Hematopoietic multipotent progenitor cell treated with erythropoietin and hydrocortisone succinate and interleukin-3 and kit ligand, for 8 days (in vitro differentiated cells): ENCODE data around the gene C1orf174.

ENCODE experiments used
- DNase-seq: peaks from one replicate; pipeline ENCODE4 v3.0.0-alpha.2; 2015

Gene C1orf174

GRCh38 chr1:3908886-3909517 lies 8.9 kb upstream of the C1orf174 start:
- DNase-seq = no peak

GRCh38 chr1:3907621-3908165 lies 7.6 kb upstream of the C1orf174 start:
- no peak for DNase-seq

DNA sequence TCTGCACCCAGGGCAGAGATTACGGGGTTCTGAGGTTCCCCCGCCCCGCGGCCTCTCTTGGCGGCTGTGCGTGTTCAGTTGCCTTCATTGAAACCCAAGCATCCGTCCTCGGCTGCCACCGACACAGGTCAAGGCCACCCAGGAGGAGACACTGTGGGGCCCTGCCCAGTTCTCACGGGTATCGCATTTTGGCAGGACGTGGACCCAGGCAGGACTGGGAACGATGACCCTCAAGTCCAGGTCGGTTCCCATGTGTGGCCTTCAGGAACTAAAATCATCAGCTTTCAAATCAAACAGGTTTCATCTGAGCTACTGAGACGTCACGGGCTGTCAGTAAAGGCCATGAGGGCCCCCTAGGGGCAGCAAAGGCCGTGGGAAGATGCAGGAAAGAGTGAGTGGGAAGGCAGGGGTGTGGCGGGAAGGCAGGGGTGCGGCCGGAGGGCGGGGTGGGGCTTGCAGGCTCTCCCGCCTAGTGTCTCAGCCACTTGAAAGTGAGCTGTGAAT lies 7.0 kb upstream of the C1orf174 start:
- DNase-seq = peak; percentile 77

GRCh38 chr1:3906672-3907020 lies 6.6 kb upstream of the C1orf174 start:
- DNase-seq = no peak

DNA sequence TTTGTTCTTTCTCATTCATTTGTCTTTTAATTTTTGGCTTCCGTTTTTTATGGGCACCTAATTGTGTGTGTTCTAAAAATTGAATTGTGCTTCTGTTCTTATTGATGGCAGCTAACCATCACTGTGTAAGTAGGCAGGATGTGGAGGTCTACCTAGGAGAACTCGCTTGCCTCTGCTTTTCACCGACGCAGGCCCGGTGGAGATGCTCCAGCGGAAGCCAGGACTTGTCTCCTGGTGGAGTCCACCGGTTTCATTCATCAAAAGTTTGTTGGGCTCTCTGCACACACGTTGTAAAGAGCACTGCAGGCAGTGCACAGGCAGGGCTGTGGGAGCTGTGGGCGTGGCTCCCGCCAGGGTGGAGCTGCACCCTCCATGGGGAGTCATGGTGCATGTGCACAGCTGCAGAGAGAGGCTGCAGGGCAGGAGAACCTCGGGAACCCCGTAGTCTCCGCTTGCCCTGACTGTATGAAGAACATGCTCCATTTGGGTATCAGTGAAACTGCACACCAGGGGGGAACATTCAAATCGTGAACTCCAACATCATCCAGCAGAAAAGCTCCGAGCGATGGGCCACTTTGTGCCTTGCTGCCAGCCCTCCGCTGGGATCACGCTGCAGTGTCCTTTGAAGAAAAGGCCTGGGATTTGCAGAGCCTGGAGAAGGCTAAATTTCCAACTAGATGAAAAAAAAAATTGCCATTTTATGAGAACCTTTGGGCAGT lies 6.0 kb upstream of the C1orf174 start:
- peak; percentile 37 for DNase-seq

DNA sequence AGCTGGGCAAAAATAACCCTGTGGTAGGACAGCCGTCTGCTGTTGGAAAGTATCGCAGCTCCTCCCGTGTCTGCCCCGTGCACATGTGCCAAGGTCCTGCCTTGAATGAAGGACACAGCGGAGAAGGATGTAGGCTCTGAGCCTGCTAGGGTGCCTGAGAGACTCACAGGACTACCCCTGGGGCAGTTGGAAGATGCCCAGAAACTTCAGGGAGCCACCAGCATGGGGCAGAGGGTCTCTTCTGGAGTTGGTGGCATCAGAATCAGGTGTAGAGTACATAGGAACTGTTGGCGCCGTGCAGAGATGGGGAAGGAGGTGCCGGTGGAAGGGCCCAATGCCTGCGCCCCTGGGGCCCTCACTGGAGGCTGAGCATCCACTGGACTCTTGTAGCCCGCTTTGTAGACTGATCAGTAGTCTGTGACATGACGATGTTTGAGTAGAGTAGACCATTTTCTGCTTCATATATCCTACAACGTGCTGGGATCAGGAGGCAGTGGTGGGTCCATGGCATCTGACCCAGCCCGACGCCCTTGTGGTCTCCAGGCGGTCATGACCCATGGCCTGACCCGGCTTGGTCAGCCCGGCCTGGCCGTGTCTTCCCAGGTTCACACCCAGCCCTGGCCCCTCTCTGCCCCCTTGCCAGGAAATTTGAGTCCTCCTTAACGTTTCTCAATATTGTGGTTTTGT lies 5.3 kb upstream of the C1orf174 start:
- DNase-seq = no peak

- no peak for DNase-seq
These were observed 4.7 kb upstream of the C1orf174 start for GRCh38 chr1:3904843-3905185.

GRCh38 chr1:3904006-3904842 lies 4.2 kb upstream of the C1orf174 start:
- no peak for DNase-seq

- peak; percentile 40 for DNase-seq
These were observed 3.3 kb upstream of the C1orf174 start for GRCh38 chr1:3903141-3904005.

DNA sequence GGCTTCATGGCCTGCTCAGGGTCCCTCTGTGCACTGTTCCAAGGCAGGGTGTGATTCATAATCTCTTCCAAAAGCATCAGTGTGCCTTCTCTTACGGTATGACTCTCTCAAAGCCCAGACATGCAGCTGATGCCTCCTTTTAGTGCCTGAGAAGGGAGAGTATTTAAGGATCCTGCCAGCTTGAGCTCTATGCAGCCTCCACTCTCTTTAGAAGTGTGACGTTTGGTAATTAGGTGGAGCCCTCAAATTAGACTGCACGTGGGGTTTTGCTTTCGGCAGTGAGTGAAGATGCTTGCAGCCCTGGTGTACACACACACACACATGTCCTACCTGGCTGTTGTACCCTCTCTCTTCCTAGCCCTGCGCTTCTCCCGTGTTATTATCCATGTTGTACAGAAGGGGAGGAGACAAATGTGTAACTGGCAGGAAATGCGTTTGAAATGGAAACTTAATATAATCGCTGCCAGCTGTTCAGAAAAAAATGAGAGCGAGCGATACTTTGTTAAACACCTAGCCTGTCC lies 2.6 kb upstream of the C1orf174 start:
- DNase-seq = no peak

DNA sequence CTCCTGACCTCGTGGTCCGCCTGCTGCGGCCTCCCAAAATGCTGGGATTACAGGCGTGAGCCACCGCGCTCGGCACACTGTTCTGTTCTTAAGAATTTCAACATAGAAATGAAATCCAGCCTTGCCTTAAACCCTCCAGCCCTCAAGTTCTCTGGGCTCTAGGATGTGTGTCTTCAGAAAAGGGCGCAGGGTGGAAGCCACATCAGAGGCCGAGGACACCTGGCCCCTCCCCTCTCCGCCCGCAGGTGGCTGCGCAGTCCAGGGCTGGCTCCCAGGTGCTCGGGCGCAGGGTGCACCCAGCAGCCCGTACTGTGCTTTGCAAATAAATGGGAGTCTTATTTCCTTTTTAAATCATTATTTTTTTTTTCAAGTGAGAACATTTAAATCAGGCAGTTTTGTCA lies 2.0 kb upstream of the C1orf174 start:
- no peak for DNase-seq

DNA sequence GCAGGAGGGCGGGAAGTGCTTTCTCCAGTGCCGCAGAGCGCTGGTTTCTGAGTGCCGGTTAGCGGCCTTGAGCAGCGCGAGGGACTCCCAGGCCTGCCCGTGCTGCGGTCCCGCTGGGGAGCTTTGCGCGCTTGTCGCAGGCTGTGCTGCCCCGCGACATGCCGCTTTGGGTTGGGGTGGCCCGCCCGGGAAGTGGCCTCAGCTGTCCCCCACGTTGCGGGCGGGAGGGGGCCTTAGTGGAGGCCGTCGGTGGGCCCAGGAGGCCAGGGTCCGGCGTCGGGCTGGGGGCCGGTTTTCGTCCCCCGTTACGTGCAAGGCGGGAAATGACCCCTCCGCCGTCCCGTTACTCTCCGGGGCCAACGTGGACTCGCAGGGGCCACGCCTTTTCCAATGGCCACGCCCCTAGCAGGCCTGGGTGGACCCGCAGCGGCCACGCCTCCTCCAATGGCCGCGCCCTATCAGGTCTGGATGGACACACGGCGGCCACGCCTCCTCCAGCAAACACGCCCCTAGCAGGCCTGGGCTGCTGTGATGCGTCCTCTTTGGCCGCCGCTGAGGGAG lies 977 bp upstream of the C1orf174 start:
- peak; percentile 96 for DNase-seq

DNA sequence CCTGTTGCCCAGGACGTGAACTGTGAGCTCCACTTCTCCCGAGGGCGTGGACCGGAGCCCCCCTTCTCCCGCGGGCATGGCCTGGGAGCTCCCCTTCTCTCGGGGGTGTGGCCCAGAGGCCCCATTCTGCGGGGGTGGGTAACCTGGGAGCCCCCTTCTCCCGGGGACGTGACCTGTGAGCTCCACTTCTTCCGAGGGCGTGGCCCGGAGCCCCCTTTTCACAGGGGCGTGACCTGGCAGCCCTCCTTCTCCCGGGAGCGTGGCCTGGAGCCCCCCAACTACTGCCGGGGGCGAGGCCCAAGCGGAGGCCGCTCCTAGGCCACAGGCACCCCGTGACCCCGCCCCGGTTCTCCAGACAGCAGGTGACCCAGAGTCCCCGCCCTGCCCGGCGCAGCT lies 320 bp downstream of the C1orf174 start:
- DNase-seq = no peak

DNA sequence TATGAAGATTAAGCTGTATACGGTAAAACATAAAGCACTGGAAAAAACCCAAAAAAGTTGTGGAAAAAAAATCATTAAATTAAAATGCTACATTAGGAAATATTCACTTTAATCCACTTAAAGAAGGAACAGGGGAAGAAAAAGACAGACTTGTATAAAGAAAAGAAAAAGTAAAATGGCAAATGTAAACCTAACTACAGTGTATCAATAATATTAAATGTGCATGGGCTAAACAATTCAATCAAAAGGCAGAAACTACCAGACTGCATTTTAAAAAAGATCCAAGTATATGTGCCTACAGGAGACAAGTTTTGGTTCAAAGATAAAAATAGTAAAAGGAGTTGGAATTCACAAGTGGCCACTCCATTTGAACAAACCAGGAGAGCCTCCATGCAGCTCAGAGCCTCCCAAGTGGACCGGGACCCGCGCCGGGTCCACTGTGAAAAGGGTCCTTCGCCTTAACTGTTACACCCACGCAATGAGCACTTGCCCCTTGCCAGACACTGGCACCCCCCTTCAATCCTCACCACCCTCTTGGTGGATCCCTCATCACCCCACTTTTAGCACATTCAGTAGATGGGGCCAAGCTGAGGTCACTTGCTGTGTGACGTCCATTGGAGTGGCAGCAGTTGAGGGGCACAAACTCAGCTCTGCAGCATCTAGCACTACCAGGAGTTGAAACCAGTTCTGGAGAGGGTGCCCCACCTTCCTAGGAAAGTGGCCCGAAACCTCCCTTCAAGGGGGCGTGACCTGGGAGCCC lies 898 bp downstream of the C1orf174 start:
- DNase-seq = peak; percentile 71

DNA sequence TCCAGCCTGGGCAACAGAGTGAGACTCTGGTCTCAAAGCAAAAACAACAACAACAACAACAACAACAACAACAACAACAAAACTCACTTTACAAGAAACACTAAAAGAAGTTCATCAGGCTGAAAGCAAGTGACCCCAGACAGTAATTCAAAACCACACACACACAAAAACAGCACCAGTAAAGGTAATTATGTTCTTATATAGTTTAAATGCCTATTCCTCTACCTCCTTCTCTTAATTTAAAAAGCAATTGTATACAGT lies 1.7 kb downstream of the C1orf174 start:
- no peak for DNase-seq

GRCh38 chr1:3896396-3897000 lies 3.6 kb downstream of the C1orf174 start:
- no peak for DNase-seq

DNA sequence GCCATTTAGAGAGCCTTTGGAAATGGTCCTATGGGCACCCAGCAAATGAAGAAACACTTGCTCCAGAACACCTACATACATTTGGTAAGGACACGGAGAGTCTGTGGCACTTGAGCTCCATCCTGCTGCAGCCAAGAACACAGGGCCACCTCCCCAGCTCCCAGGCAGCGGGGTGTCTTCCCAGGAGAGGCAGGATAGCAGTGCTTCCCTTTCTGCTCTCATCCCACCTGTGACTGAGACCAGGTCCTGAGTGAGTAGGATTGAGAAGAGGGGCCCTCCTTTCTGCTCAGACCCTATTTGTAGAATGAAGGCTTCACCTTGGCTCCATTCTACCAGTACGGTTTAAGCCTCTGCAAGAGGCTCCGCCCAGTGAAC lies 4.1 kb downstream of the C1orf174 start:
- no peak for DNase-seq

DNA sequence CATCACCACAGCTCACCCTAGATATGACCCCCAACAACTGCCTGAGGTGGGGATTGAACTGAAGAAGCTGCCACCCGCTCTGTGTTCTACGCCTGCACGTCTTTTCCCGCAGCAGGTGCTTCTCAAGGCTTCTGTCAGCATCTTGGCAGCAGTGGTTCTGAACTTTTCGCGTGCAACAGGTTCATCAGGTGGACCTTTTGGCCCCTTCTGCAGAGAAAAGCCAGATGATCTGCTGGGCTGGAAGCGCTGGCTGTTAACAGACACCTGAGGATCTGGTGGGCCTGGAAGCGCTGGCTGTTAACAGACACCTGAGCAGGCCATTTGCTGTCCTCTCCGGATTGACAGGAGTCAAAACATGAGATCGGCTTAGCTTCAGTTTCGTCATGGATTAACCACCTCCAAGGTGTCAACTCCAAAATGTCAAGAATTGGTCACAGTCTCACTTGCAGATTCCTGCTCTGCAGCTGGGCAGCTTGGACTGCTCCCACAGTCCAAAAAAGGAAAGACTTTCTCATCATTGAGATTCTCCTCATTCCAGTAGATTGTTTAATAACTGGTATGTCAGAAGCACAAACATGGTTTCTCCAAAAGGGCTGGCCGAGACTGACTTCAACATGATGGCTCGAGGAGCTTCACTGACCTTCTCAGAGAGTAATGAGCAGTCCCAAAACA lies 4.7 kb downstream of the C1orf174 start:
- DNase-seq = no peak

DNA sequence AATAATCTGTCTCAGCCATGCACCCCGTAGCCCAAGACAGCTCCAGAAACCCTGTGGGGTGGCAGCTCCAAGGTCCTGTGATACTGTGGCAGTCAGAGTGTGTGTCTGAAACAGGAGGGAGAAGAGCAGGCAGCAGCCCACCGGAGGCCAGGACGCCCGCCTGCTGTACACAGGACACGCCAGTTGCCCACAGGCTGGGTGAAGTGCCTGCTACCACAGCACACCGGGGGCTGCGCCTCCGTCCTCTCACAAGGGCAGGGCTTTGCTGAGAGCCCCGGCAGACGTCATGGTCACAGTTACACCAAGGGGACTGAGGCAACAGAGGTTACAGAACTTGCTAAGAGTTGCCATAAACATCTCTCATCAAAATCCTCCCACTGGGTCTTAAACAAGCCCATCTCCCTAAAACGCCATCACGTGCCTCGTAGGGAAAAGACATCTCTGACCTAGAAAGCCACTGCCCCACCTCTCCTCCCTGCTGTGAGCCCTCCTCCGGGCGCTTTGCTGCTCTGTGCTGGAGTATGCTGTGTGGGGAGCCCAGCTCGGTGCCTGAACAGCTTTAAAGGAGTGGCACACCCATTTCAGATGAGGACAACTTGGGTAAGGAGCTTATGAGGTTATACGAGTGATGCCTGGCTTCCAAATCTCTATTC lies 5.3 kb downstream of the C1orf174 start:
- DNase-seq = no peak
